ENCODE results near the gene SYN1.

GRCh38 chrX:47571896-47572295, 47.8 kb downstream of the SYN1 start:
- TF ChIP-seq CTCF (IDR thresholded peaks at IDR 0.05 in 4 of 5, conservative IDR thresholded peaks at IDR 0.05 in 1 of 5) (no peak), POLR2A (IDR thresholded peaks at IDR 0.05) (no peak)
